EL (cell line): ENCODE data around the gene CYB561D2.

Experiments used
- DNase-seq: peaks from one replicate; pipeline ENCODE4 v3.0.0-alpha.2; 2016

Gene CYB561D2

GRCh38 chr3:50342813-50343633 lies 7.6 kb upstream of the CYB561D2 start:
- DNase-seq, result no peak

GRCh38 chr3:50345008-50345407 lies 5.7 kb upstream of the CYB561D2 start:
- no peak for DNase-seq

GRCh38 chr3:50345586-50346234 lies 5.0 kb upstream of the CYB561D2 start, which contains the start of gene ZMYND10:
Gene ZMYND10 (minus strand): TSS chr3:50345732. CDS start chr3:50345579, 153 bp downstream.
- DNase-seq, result peak; percentile 72

GRCh38 chr3:50347187-50347813 lies 3.4 kb upstream of the CYB561D2 start:
- DNase-seq, result peak; percentile 79

GRCh38 chr3:50350213-50350526 lies 492 bp upstream of the CYB561D2 start:
- no peak for DNase-seq

- no peak for DNase-seq
These were observed 648 bp downstream of the CYB561D2 start for GRCh38 chr3:50351323-50351697.

GRCh38 chr3:50352781-50353180 lies 2.1 kb downstream of the CYB561D2 start:
- DNase-seq, result peak; percentile 38

- DNase-seq, result no peak
These were observed 2.8 kb downstream of the CYB561D2 start for GRCh38 chr3:50353245-50354004.

- no peak for DNase-seq
These were observed 3.6 kb downstream of the CYB561D2 start for GRCh38 chr3:50354186-50354764.

- no peak for DNase-seq
These were observed 4.2 kb downstream of the CYB561D2 start for GRCh38 chr3:50354850-50355249.

- no peak for DNase-seq
These were observed 5.3 kb downstream of the CYB561D2 start for GRCh38 chr3:50355829-50356552.

- peak; percentile 46 for DNase-seq
These were observed 5.9 kb downstream of the CYB561D2 start for GRCh38 chr3:50356553-50356952.

- DNase-seq, result no peak
These were observed 6.8 kb downstream of the CYB561D2 start for GRCh38 chr3:50357481-50357880.

- no peak for DNase-seq
These were observed 7.8 kb downstream of the CYB561D2 start for GRCh38 chr3:50358355-50358910.

- peak; percentile 99 for DNase-seq
These were observed 8.5 kb downstream of the CYB561D2 start, which contains the start of gene TMEM115 for GRCh38 chr3:50358911-50359759. Gene TMEM115 (minus strand): TSS chr3:50359521. CDS start chr3:50359063, 458 bp downstream.

GRCh38 chr3:50359760-50360110 lies 9.1 kb downstream of the CYB561D2 start:
- no peak for DNase-seq

- no peak for DNase-seq
These were observed 14.0 kb downstream of the CYB561D2 start for GRCh38 chr3:50364573-50365079.

GRCh38 chr3:50365080-50365841 lies 14.6 kb downstream of the CYB561D2 start:
- peak; percentile 61 for DNase-seq

- no peak for DNase-seq
These were observed 15.2 kb downstream of the CYB561D2 start for GRCh38 chr3:50365842-50366220.
